Ovary (tissue), 3 donors: ENCODE measurements around the gene OR6T1.

ENCODE experiments used
- EP300 ChIP-seq: sonication (generic); formaldehyde crosslinking; IDR thresholded peaks from one replicate; pipeline ENCODE4 v1.6.1; 2017; ENCODE audit warnings: antibody characterized with exemption
- TF ChIP-seq, protein P1 (sequence below), 3 donors: fragments of 450-650 bp in 2 of 3; fragments of 200-600 bp in 1 of 3; IDR thresholded peaks; one replicate each; pipeline versions ENCODE4 v1.5.1 to v1.8.0; 2016 to 2022; ENCODE audit warnings: antibody characterized with exemption in 3 of 3, mild to moderate bottlenecking in 1 of 3
- donor health status: DM: no; HTN: no; CAD: no.

GRCh38 chr11:123977731-123978347 lies 34.2 kb upstream of the OR6T1 start, which contains the start of gene OR10S1:
- TF ChIP-seq, protein P1, sequence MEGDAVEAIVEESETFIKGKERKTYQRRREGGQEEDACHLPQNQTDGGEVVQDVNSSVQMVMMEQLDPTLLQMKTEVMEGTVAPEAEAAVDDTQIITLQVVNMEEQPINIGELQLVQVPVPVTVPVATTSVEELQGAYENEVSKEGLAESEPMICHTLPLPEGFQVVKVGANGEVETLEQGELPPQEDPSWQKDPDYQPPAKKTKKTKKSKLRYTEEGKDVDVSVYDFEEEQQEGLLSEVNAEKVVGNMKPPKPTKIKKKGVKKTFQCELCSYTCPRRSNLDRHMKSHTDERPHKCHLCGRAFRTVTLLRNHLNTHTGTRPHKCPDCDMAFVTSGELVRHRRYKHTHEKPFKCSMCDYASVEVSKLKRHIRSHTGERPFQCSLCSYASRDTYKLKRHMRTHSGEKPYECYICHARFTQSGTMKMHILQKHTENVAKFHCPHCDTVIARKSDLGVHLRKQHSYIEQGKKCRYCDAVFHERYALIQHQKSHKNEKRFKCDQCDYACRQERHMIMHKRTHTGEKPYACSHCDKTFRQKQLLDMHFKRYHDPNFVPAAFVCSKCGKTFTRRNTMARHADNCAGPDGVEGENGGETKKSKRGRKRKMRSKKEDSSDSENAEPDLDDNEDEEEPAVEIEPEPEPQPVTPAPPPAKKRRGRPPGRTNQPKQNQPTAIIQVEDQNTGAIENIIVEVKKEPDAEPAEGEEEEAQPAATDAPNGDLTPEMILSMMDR (IDR thresholded peaks at IDR 0.05): no peak
- TF ChIP-seq EP300: no peak
